VCaP (cell line): ENCODE data around the gene DGKG.

ENCODE experiments used
- H3K27ac ChIP-seq: fragments of 450-650 bp; 2 replicates; pipeline ENCODE4 v1.5.1; 2017
- CTCF ChIP-seq: fragments of 450-650 bp; conservative IDR thresholded peaks from 2 replicates; pipeline ENCODE4 v1.5.1; 2017; ENCODE audit warnings: mild to moderate bottlenecking, moderate library complexity

DGKG gene

GRCh38 chr3:186105543-186105942, 256.5 kb downstream of the DGKG start:
- no peak overlapping the region for H3K27ac ChIP-seq

GRCh38 chr3:186102687-186103086, 259.3 kb downstream of the DGKG start:
- TF ChIP-seq CTCF = no peak
- H3K27ac ChIP-seq = no peak overlapping the region; the same call in 1 of the 2 replicates

More at GRCh38 chr3:186105543-186105942, 256.5 kb downstream of the DGKG start:
- no peak for TF ChIP-seq CTCF

GRCh38 chr3:186100398-186100797, 261.6 kb downstream of the DGKG start:
- no peak overlapping the region for H3K27ac ChIP-seq
- no peak for TF ChIP-seq CTCF

- no peak for TF ChIP-seq CTCF
- no peak overlapping the region for H3K27ac ChIP-seq
These were observed 262.9 kb downstream of the DGKG start for GRCh38 chr3:186099178-186099577.

- TF ChIP-seq CTCF = no peak
These were observed 263.3 kb downstream of the DGKG start for GRCh38 chr3:186098740-186099139.

GRCh38 chr3:186097663-186098451, 264.2 kb downstream of the DGKG start:
- no peak overlapping the region for H3K27ac ChIP-seq
- no peak for TF ChIP-seq CTCF

More at GRCh38 chr3:186098740-186099139, 263.3 kb downstream of the DGKG start:
- no peak overlapping the region for H3K27ac ChIP-seq

GRCh38 chr3:186097317-186097662, 264.7 kb downstream of the DGKG start:
- no peak for TF ChIP-seq CTCF
- no peak overlapping the region for H3K27ac ChIP-seq
